Measurements from ENCODE around the gene HMGXB3.

Gene HMGXB3

GRCh38 chr5:149966946-149967345, 33.6 kb upstream of the HMGXB3 start:
- H3K9ac ChIP-seq (ENCODE audit: low read length), result no peak overlapping the region
- H3K9me3 ChIP-seq (replicated peaks; ENCODE audit: insufficient read depth, low read length), result no peaks in the 10 kb centered on the region
- no peak overlapping the region for H3K27ac ChIP-seq (ENCODE audit: low read length)
- no peaks in the 10 kb centered on the region for H4K20me1 ChIP-seq (ENCODE audit: insufficient read depth, low read length)
- no peak for DNase-seq
- no peaks in the 10 kb centered on the region for H3K27me3 ChIP-seq (replicated peaks; ENCODE audit: insufficient read depth, low read length)
- no peak overlapping the region for H3K4me2 ChIP-seq (ENCODE audit: low read depth, low read length)
- 0 out of 2 replicates have a peak, but pooled peaks cover 3% of the 10 kb centered on the region for H3K36me3 ChIP-seq (replicated peaks; ENCODE audit: insufficient read depth, low read length)
- no peak overlapping the region for H2AFZ ChIP-seq (ENCODE audit: low read length)
- H3K9me2 ChIP-seq (replicated peaks; ENCODE audit: insufficient read depth, low read length), result no peaks in the 10 kb centered on the region
- 0 out of 2 replicates have a peak, but pooled peaks cover under 1% of the 10 kb centered on the region for H3K4me1 ChIP-seq (ENCODE audit: low read length)
- no peaks in the 10 kb centered on the region for H3K79me2 ChIP-seq (ENCODE audit: low read length)
- no peaks in the 10 kb centered on the region for H3F3A ChIP-seq (ENCODE audit: insufficient read depth, low read length)
- TF ChIP-seq EZH2phosphoT487 (IDR thresholded peaks at IDR 0.05; ENCODE audit: low read length) (no peak), CTCF (IDR thresholded peaks at IDR 0.05; ENCODE audit: low read length) (no peak), EZH2 (optimal IDR thresholded peaks at IDR 0.05; ENCODE audit: low read depth, low read length) (no peak)
- H3K4me3 ChIP-seq (ENCODE audit: low read length), result no peak overlapping the region

DNA sequence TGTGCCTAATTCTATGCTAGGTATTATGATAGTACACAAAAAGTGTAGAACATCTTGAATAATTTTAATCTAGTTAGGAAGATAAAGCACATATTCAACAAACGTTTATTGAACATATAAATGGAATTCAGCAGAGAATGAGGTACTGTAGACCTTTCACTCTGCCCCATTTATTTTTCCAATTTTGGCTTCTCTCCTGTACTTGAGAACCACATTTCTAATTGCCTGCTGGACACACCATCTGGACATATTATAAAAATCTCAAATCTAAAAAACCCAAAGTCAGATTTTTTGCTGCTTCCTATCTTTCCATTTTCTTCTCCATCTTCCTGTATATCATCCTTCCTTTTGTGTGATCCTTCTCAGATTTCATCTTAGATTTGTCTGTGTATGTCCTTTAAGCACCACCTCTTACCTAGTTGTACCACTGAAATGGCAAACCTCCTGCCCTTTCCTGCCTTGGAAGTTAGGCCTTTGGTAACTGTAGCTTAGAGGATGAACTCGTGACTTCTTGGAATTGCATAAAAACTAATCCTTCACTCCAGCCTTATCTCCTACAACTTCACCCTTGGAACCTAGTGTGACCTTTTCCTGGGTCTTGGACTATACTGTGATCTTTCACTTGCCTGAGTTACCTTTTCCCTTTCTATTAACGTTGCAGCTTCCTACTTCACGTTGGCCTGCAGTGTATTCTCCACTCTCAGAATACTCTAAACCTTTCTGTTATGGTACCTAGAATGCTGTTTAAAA, 31.2 kb upstream of the HMGXB3 start:
- no peak overlapping the region for H3K27ac ChIP-seq (ENCODE audit: low read length)
- no peaks in the 10 kb centered on the region for H3K27me3 ChIP-seq (replicated peaks; ENCODE audit: insufficient read depth, low read length)
- no peak overlapping the region for H2AFZ ChIP-seq (ENCODE audit: low read length)
- H3K9ac ChIP-seq (ENCODE audit: low read length), result no peak overlapping the region
- no peaks in the 10 kb centered on the region for H3K9me2 ChIP-seq (replicated peaks; ENCODE audit: insufficient read depth, low read length)
- H3K4me2 ChIP-seq (ENCODE audit: low read depth, low read length), result no peak overlapping the region
- TF ChIP-seq CTCF (IDR thresholded peaks at IDR 0.05; ENCODE audit: low read length) (no peak), EZH2 (optimal IDR thresholded peaks at IDR 0.05; ENCODE audit: low read depth, low read length) (no peak), EZH2phosphoT487 (IDR thresholded peaks at IDR 0.05; ENCODE audit: low read length) (no peak)
- H3F3A ChIP-seq (ENCODE audit: insufficient read depth, low read length), result no peaks in the 10 kb centered on the region
- H3K79me2 ChIP-seq (ENCODE audit: low read length), result no peaks in the 10 kb centered on the region
- H4K20me1 ChIP-seq (ENCODE audit: insufficient read depth, low read length), result no peaks in the 10 kb centered on the region
- DNase-seq, result no peak
- 0 out of 2 replicates have a peak, but pooled peaks cover 3% of the 10 kb centered on the region for H3K36me3 ChIP-seq (replicated peaks; ENCODE audit: insufficient read depth, low read length)
- H3K4me3 ChIP-seq (ENCODE audit: low read length), result no peak overlapping the region
- no peaks in the 10 kb centered on the region for H3K9me3 ChIP-seq (replicated peaks; ENCODE audit: insufficient read depth, low read length)
- no peaks in the 10 kb centered on the region for H3K4me1 ChIP-seq (ENCODE audit: low read length)

- no peak overlapping the region for H3K27ac ChIP-seq (ENCODE audit: low read length)
- no peak for TF ChIP-seq EZH2phosphoT487 (IDR thresholded peaks at IDR 0.05; ENCODE audit: low read length)
- no peak for TF ChIP-seq EZH2 (optimal IDR thresholded peaks at IDR 0.05; ENCODE audit: low read depth, low read length)
- no peak for TF ChIP-seq CTCF (IDR thresholded peaks at IDR 0.05; ENCODE audit: low read length)
- H3K36me3 ChIP-seq (replicated peaks; ENCODE audit: insufficient read depth, low read length), result no peaks in the 10 kb centered on the region
- no peaks in the 10 kb centered on the region for H3K4me1 ChIP-seq (ENCODE audit: low read length)
- H3K9me3 ChIP-seq (replicated peaks; ENCODE audit: insufficient read depth, low read length), result no peaks in the 10 kb centered on the region
- H3K4me2 ChIP-seq (ENCODE audit: low read depth, low read length), result no peak overlapping the region
- H3K79me2 ChIP-seq (ENCODE audit: low read length), result no peaks in the 10 kb centered on the region
- H3K27me3 ChIP-seq (replicated peaks; ENCODE audit: insufficient read depth, low read length), result no peaks in the 10 kb centered on the region
- H2AFZ ChIP-seq (ENCODE audit: low read length), result no peak overlapping the region
- H3K4me3 ChIP-seq (ENCODE audit: low read length), result no peak overlapping the region
- no peaks in the 10 kb centered on the region for H4K20me1 ChIP-seq (ENCODE audit: insufficient read depth, low read length)
- H3K9me2 ChIP-seq (replicated peaks; ENCODE audit: insufficient read depth, low read length), result no peaks in the 10 kb centered on the region
- no peak for DNase-seq
- H3F3A ChIP-seq (ENCODE audit: insufficient read depth, low read length), result no peaks in the 10 kb centered on the region
- H3K9ac ChIP-seq (ENCODE audit: low read length), result no peak overlapping the region
These were observed 25.1 kb upstream of the HMGXB3 start for GRCh38 chr5:149975409-149975808.

All from MM.1S (cell line).